ENCODE results near the gene ADNP2. TPM values are rescaled to one million over a fixed set of nuclear protein-coding genes. Genes with fewer than 3 reads are reported as not detected.

ADNP2 gene
- total RNA-seq, 4 donors from 2014 or later: 17.1 to 18.9 (median 17.3) TPM

DNA sequence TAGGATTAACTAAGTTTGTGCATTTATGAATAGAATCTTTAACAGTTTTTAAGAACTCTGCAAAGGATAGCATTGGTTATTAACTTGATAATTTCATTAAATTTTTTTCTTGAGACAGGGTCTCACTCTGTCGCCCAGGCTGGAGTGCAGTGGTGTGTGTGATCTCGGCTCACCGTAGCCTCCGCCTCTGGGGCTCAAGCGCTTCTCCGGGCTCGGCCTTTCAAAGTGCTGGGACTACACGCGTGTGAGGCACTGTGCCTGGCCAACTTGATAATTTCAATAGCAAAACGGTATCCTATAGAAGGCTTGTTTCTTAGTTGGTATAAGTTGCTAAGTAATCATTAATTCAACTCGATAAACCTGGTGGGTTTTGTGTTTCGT, 38.0 kb downstream of the ADNP2 start:
- TF ChIP-seq EP300 (IDR thresholded peaks at IDR 0.05) (no peak), CTCF (IDR thresholded peaks at IDR 0.05) (no peak), POLR2A (IDR thresholded peaks at IDR 0.05; ENCODE audit: low read depth) (no peak), POLR2AphosphoS5 (IDR thresholded peaks at IDR 0.05) (no peak)

GRCh38 chr18:80147418-80148325, 38.6 kb downstream of the ADNP2 start:
- Histone ChIP-seq H3K27me3 (no peaks in the 10 kb centered on the region), H3K27ac (replicated peaks in 1 of 4) (peak overlapping the region; percentile 18 to 74 (median 50))

More for the DNA sequence above, 38.0 kb downstream of the ADNP2 start:
- DNase-seq (ENCODE audit: extremely low spot score): peak; percentile 85
- Histone ChIP-seq H3K4me3 (peak overlapping the region; percentile 60 to 63 (median 60)), H3K4me1 (peaks cover 0 to 22% (median 12%) of the 10 kb centered on the region in 4 donors), H3K9me3 (no peaks in the 10 kb centered on the region), H3K36me3 (no peaks in the 10 kb centered on the region), H3K27me3 (no peaks in the 10 kb centered on the region), H3K27ac (replicated peaks in 1 of 4) (peak overlapping the region in 2 of 4 donors; percentile 64 to 74)
- 39% methylated on average over 12 of the region's 12 CpGs for WGBS
- intact Hi-C loops (cut with DNase I): loop anchor here (5.0 kb wide), 1 partner anchor 35 kb away; no protein-coding TSS in a partner anchor

GRCh38 chr18:80148326-80149199, 39.5 kb downstream of the ADNP2 start:
- intact Hi-C loops (cut with DNase I): loop anchor here (5.0 kb wide), 1 partner anchor 36 kb away; no protein-coding TSS in a partner anchor
- TF ChIP-seq POLR2AphosphoS5 (IDR thresholded peaks at IDR 0.05) (no peak), CTCF (IDR thresholded peaks at IDR 0.05) (no peak), POLR2A (IDR thresholded peaks at IDR 0.05; ENCODE audit: low read depth) (no peak), EP300 (IDR thresholded peaks at IDR 0.05) (no peak)
- Histone ChIP-seq H3K27me3 (no peaks in the 10 kb centered on the region), H3K4me1 (peaks cover 0 to 22% (median 12%) of the 10 kb centered on the region in 4 donors), H3K27ac (replicated peaks in 1 of 4) (peak overlapping the region in 3 of 4 donors; percentile 8 to 74 (median 64)), H3K9me3 (no peaks in the 10 kb centered on the region), H3K4me3 (peak overlapping the region; percentile 60 to 63 (median 60)), H3K36me3 (no peaks in the 10 kb centered on the region)
- DNase-seq (ENCODE audit: extremely low spot score): no peak
- WGBS: 49% methylated on average over 30 of the region's 34 CpGs

More at GRCh38 chr18:80147418-80148325, 38.6 kb downstream of the ADNP2 start:
- Histone ChIP-seq H3K9me3 (no peaks in the 10 kb centered on the region), H3K4me1 (peaks cover 0 to 22% (median 12%) of the 10 kb centered on the region in 4 donors), H3K4me3 (peak overlapping the region; percentile 60 to 63 (median 60)), H3K36me3 (no peaks in the 10 kb centered on the region)
- TF ChIP-seq EP300 (IDR thresholded peaks at IDR 0.05): no peak
- TF ChIP-seq POLR2AphosphoS5 (IDR thresholded peaks at IDR 0.05): peak; percentile 14 to 33
- WGBS: 50% methylated on average over 28 of the region's 52 CpGs
- DNase-seq (ENCODE audit: extremely low spot score): peak; percentile 94
- intact Hi-C loops (cut with DNase I): loop anchor here (5.0 kb wide), 1 partner anchor 35 kb away; no protein-coding TSS in a partner anchor

DNA sequence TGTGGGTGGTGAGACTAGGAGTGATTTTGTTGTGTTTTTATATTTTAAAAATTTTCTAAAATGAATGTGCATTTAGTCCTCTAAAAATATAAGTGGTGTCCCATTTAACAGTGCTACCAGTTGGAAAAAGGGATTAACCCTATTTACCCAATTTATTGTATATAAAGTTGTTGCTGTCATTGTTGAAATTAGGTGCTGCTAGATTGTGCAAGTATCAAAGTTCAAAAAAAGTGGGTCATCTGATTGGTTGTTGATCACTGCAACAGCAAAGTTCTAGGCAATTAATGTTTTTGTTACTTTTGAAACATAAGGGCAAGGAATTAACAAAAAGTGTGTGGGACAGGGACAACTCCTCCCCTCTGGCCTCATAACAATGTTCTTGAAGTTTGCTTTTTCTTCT, 40.6 kb downstream of the ADNP2 start:
- H3K27me3 ChIP-seq: no peaks in the 10 kb centered on the region
- TF ChIP-seq POLR2AphosphoS5 (IDR thresholded peaks at IDR 0.05) (no peak), POLR2A (IDR thresholded peaks at IDR 0.05; ENCODE audit: low read depth) (no peak)

DNA sequence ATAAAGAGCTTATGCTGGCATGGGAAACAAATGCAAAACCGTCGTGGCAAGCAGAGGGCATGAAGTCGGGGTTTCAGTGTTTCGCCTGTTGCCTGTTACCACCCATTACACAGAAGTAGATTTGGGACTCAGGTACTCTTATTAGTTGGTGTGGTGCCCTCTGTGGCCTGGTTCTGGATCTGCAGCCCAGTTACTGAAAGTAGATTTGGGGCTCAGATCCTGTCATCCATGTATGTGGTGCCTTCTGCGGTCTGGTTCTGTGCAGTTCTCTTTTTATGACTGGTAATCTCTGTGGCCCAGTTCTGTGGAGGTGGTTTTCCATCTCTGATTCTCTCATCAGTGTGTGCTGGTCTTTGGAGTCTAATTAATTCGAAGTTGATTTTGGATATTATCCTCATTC, 45.2 kb downstream of the ADNP2 start:
- no peak overlapping the region for H3K27ac ChIP-seq (replicated peaks in 1 of 4)
- WGBS: 75% methylated on average over 6 of the region's 6 CpGs
- no peak for TF ChIP-seq POLR2AphosphoS5 (IDR thresholded peaks at IDR 0.05)
- peak in 2 of 3 experiments; percentile 19 to 42 for TF ChIP-seq CTCF (IDR thresholded peaks at IDR 0.05)
- peaks cover 0 to 5% (median under 1%) of the 10 kb centered on the region in 4 donors for H3K4me1 ChIP-seq
- H3K36me3 ChIP-seq: no peaks in the 10 kb centered on the region
- intact Hi-C loops (cut with DNase I): no loop called here
- H3K4me3 ChIP-seq: no peak overlapping the region
- no peak for DNase-seq (ENCODE audit: extremely low spot score)
- no peaks in the 10 kb centered on the region for H3K9me3 ChIP-seq
- no peaks in the 10 kb centered on the region for H3K27me3 ChIP-seq

More for the DNA sequence above, 40.6 kb downstream of the ADNP2 start:
- Histone ChIP-seq H3K4me1 (peaks cover 0 to 22% (median 12%) of the 10 kb centered on the region in 4 donors), H3K9me3 (no peaks in the 10 kb centered on the region), H3K27ac (replicated peaks in 1 of 4) (no peak overlapping the region), H3K4me3 (no peak overlapping the region), H3K36me3 (no peaks in the 10 kb centered on the region)
- intact Hi-C loops (cut with DNase I): loop anchor here (5.0 kb wide), 1 partner anchor 37 kb away; no protein-coding TSS in a partner anchor
- no peak for DNase-seq (ENCODE audit: extremely low spot score)

Measured in esophagus muscularis mucosa (tissue), 4 donors.